A673 (cell line): Measurements from ENCODE around the gene MCM8.

Experiments used
- EZH2 ChIP-seq: fragments of 200-600 bp; sonication (generic); IDR thresholded peaks from 2 replicates; pipeline ENCODE4 v1.6.1; 2017; ENCODE audit warnings: borderline replicate concordance, low read depth, mild to moderate bottlenecking, mixed read lengths, antibody characterized with exemption, low read length; ENCODE audit not compliant: poor library complexity, severe bottlenecking
- TF ChIP-seq, protein P1 (sequence below): fragments of 300-800, 200-600 bp; sonication (generic); conservative IDR thresholded peaks from 2 replicates; pipeline ENCODE4 v1.5.1; 2017; ENCODE audit warnings: low read depth, mild to moderate bottlenecking, antibody characterized with exemption, low read length, moderate library complexity, mixed read lengths

DNA sequence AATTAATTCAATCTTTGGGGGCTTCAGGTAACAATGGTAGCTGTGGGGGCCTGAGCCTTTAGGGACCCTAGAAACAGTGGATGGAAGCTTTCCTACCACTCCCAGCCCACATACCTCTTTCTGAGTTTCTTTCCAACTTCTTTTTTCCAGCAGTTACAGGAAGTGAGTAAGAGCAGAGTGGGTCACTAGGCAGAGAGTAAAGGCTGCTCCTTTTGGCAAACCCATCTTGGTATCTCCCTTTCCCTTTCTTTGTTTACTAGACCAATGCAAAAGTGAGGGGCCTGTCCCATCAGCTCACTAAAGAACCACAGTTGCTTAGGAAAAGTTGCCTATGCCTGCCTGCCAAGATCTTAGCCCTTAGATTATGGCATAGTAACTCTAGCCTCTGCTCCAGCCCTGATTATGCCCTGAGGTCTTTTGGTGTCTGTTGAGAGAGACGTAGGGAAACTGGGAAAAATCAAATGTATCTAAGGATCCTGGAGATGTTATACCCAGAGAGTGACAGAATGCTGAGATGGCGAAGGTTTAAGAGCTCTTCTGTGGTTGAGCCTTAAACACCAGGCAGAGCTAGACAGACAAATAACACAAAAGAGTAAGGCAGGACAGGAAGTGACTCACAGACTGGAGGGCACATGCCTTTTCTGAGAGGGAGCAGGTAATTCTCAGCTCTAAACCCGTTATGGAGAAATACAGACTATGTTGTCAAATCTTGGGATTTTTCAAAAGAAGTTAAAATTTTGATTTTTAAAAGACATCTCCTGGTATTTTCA, 31.4 kb upstream of the MCM8 start:
- TF ChIP-seq, protein P1, sequence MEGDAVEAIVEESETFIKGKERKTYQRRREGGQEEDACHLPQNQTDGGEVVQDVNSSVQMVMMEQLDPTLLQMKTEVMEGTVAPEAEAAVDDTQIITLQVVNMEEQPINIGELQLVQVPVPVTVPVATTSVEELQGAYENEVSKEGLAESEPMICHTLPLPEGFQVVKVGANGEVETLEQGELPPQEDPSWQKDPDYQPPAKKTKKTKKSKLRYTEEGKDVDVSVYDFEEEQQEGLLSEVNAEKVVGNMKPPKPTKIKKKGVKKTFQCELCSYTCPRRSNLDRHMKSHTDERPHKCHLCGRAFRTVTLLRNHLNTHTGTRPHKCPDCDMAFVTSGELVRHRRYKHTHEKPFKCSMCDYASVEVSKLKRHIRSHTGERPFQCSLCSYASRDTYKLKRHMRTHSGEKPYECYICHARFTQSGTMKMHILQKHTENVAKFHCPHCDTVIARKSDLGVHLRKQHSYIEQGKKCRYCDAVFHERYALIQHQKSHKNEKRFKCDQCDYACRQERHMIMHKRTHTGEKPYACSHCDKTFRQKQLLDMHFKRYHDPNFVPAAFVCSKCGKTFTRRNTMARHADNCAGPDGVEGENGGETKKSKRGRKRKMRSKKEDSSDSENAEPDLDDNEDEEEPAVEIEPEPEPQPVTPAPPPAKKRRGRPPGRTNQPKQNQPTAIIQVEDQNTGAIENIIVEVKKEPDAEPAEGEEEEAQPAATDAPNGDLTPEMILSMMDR, result no peak
- no peak for TF ChIP-seq EZH2
